Measurements from ENCODE around the gene FAR1. TPM values are rescaled to one million over a fixed set of nuclear protein-coding genes. Genes with fewer than 3 reads are reported as not detected.

Gene FAR1
- total RNA-seq, 4 donors from 2014 or later = 8.0 to 17.0 (median 13.5) TPM

DNA sequence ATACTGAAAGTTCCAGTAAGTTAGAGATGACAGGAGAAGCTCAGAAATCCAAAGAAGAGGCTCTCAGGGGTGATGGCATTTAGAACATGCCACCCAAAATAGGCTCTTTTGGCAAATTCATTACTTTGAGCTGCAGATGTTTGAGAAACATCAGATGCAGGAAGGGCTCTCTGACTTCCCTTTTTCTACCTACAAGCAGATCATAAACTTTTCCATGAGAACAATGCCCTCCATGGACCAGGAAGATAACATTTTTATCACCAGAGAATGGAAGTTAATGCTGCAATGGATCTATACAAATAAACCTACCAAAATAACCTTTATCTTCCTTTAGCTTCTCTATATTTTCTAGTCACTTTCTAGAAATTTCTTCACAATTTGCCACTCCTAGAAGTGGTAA is 32.7 kb upstream of the FAR1 start:
- intact Hi-C loops (cut with DNase I; ENCODE audit: low total_unique reads) = no loop called here
- no peak overlapping the region for H3K4me3 ChIP-seq (ENCODE audit: low read depth, poor library complexity, severe bottlenecking)
- no peak for DNase-seq (ENCODE audit: low spot score in 2 of 2)
- TF ChIP-seq, protein P1, sequence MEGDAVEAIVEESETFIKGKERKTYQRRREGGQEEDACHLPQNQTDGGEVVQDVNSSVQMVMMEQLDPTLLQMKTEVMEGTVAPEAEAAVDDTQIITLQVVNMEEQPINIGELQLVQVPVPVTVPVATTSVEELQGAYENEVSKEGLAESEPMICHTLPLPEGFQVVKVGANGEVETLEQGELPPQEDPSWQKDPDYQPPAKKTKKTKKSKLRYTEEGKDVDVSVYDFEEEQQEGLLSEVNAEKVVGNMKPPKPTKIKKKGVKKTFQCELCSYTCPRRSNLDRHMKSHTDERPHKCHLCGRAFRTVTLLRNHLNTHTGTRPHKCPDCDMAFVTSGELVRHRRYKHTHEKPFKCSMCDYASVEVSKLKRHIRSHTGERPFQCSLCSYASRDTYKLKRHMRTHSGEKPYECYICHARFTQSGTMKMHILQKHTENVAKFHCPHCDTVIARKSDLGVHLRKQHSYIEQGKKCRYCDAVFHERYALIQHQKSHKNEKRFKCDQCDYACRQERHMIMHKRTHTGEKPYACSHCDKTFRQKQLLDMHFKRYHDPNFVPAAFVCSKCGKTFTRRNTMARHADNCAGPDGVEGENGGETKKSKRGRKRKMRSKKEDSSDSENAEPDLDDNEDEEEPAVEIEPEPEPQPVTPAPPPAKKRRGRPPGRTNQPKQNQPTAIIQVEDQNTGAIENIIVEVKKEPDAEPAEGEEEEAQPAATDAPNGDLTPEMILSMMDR (IDR thresholded peaks at IDR 0.05) = no peak
- TF ChIP-seq POLR2A (IDR thresholded peaks at IDR 0.05) = no peak

DNA sequence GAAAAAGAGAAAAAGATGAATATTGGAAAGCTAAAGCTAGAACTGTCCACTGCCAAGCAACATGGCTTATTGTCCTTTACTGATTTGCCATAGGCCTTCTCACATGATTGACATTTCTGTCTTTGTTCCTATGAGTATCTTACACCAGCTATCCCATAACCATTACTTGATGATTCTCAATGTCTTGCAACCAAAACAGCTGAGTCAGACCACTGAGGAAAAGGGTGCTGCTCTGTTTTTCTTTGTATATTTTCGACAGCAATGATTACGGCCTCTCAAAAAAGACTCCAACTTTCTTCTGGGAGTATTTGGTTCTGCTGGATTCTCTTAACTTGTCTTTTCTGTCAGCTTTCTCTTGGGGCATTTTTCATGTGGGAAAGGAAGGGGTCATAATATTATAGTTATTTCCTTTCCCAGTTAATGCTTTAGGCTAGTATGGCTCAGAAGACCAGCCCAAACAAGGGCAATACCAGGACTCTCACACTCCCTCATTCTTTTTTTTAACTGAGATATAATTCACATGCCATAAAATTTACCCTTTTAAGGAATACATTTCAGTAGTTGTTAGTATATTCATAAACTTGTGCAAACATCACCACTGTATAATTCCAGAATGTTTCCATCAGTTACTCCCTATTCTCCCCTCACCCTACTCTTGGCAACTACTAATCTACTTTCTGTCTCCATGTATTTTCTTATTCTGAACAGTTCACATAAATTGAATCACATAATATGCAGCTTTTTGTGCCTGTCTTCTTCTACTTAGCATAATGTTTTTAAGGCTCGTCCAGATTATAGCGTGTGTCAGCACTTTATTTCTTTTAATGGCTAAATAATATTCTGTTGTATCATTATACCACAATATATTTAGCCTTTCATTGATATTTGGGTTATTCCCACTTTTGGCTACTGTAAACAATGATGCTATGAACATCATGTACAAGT is 31.1 kb upstream of the FAR1 start:
- H3K4me3 ChIP-seq (ENCODE audit: low read depth, poor library complexity, severe bottlenecking) = no peak overlapping the region
- DNase-seq (ENCODE audit: low spot score in 2 of 2) = no peak
- intact Hi-C loops (cut with DNase I; ENCODE audit: low total_unique reads) = no loop called here
- 86 to 87% methylated on average over 4 of the region's 4 CpGs for WGBS, 2 donors
- TF ChIP-seq, protein P1 (IDR thresholded peaks at IDR 0.05) = no peak
- TF ChIP-seq POLR2A (IDR thresholded peaks at IDR 0.05) = no peak

DNA sequence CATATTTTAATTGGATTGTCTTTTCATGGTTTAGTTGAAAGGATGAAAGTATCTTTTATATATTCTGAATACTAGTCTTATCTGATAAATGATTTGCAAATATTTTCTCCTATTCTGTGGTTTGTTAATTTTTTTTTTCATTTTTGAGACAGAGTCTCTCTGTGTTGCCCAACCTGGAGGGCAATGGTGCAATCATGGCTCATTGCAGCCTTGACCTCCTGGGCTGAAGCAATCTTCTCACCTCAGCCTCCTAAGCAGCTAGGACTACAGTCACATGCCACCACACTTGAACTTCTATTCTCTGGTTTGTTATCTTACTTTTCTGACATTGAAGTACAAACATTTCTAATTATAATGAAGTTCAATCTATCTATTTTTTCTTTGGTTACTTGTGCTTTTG is 30.0 kb upstream of the FAR1 start:
- intact Hi-C loops (cut with DNase I; ENCODE audit: low total_unique reads) = no loop called here
- TF ChIP-seq, protein P1 (IDR thresholded peaks at IDR 0.05) = no peak
- TF ChIP-seq POLR2A (IDR thresholded peaks at IDR 0.05) = no peak
- no peak overlapping the region for H3K4me3 ChIP-seq (ENCODE audit: low read depth, poor library complexity, severe bottlenecking)
- no peak for DNase-seq (ENCODE audit: low spot score in 2 of 2)

DNA sequence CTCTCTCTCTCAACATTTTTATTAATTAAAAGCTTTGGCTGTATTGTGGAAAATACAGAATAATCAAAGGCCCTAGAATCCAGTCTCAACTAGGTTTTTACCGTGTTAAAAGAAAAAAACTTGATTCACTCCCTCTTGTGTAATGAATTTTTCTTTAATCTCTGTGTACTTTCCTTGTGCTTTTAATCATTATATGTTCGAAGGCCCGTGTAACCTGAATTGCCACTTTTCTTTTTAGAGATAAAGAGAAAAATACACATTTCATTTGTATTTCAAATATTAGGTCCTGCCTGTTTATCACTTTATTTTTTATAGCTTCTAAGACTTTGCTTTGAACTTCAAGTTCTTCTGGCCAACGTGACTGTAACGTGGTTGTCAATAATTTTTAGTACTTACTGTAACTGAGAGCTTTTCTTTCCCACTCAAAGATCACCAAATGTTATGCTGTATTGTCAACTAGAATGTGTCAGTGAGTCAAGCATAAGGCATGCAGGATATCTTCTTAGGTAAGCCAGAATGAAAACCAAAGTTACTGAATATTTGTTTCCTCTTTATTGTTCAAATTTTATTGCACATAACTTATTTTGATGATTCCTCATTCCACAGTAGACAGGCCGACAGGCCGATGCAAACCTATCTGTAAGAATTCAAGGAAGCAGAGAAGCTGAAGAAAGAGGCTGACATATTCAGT is 23.3 kb upstream of the FAR1 start:
- DNase-seq (ENCODE audit: low spot score in 2 of 2) = no peak
- 53 to 62% methylated on average over 7 of the region's 7 CpGs for WGBS, 2 donors
- no peak overlapping the region for H3K4me3 ChIP-seq (ENCODE audit: low read depth, poor library complexity, severe bottlenecking)
- intact Hi-C loops (cut with DNase I; ENCODE audit: low total_unique reads) = no loop called here
- TF ChIP-seq, protein P1 (IDR thresholded peaks at IDR 0.05) = no peak
- no peak for TF ChIP-seq POLR2A (IDR thresholded peaks at IDR 0.05)

DNA sequence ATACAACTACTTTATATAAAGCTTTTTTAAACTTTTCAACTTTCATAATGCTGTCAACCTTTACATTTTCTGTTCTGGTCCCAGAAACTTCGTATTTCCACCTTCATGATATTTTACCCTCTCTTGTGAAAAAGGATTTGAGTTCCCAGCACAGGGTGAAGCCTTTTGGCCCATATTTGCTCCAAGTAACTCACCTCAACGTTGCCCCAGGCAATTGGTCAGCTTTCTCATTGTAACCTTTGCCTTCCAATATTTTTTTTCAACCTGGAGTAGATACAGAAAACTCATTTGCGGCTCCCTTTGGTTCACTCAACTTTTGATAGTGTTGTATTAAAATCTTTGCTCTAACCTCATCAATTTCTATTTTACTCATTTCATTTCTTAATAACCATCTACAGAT is 21.1 kb upstream of the FAR1 start:
- intact Hi-C loops (cut with DNase I; ENCODE audit: low total_unique reads) = no loop called here
- TF ChIP-seq, protein P1 (IDR thresholded peaks at IDR 0.05) = no peak
- TF ChIP-seq POLR2A (IDR thresholded peaks at IDR 0.05) = no peak
- no peak overlapping the region for H3K4me3 ChIP-seq (ENCODE audit: low read depth, poor library complexity, severe bottlenecking)
- 66 to 71% methylated on average over 3 of the region's 3 CpGs for WGBS, 2 donors
- DNase-seq (ENCODE audit: low spot score in 2 of 2) = no peak
